HepG2 (cell line): Measurements from ENCODE around the gene THRA. TPM values are rescaled to one million over a fixed set of nuclear protein-coding genes. Genes with fewer than 3 reads are reported as not detected.

Experiments used
- ASH2L ChIP-seq: fragments of 300-600, 200-600 bp; sonication (generic); IDR thresholded peaks from 2 replicates; pipeline ENCODE4 v1.7.0; 2017; ENCODE audit warnings: low read depth, mild to moderate bottlenecking, moderate library complexity, mixed read lengths, low read length; ENCODE audit not compliant: insufficient read length
- ATAD3A ChIP-seq: sonication (generic); formaldehyde crosslinking; IDR thresholded peaks from 2 replicates; pipeline ENCODE4 v1.4.0; 2020; ENCODE audit warnings: missing genetic modification reagents
- BRCA1 ChIP-seq: sonication (generic); formaldehyde crosslinking; IDR thresholded peaks from 2 replicates; pipeline ENCODE4 v1.4.0; 2020; ENCODE audit warnings: missing genetic modification reagents
- EEA1 ChIP-seq: sonication (generic); formaldehyde crosslinking; IDR thresholded peaks from 2 replicates; pipeline ENCODE4 v1.5.1; 2020; ENCODE audit warnings: mild to moderate bottlenecking, missing genetic modification reagents, borderline replicate concordance
- ELF3 ChIP-seq: IDR thresholded peaks from 2 replicates; pipeline ENCODE4 v1.6.1; 2016; ENCODE audit warnings: missing genetic modification reagents, missing compliant biosample characterization
- MED13 ChIP-seq: sonication (generic); formaldehyde crosslinking; IDR thresholded peaks from 2 replicates; pipeline ENCODE4 v1.5.0; 2020; ENCODE audit warnings: missing genetic modification reagents
- MTA3 ChIP-seq: sonication (generic); formaldehyde crosslinking; IDR thresholded peaks from 2 replicates; pipeline ENCODE4 v1.4.0; 2020; ENCODE audit warnings: missing genetic modification reagents
- MXI1 ChIP-seq: IDR thresholded peaks from 3 replicates; pipeline ENCODE4 v1.6.1; 2012; ENCODE audit warnings: low read depth, low read length, inconsistent platforms, borderline replicate concordance
- NFKB2 ChIP-seq: sonication (generic); formaldehyde crosslinking; IDR thresholded peaks from 2 replicates; pipeline ENCODE4 v1.4.0; 2020; ENCODE audit warnings: missing genetic modification reagents, borderline replicate concordance
- PCBP2 ChIP-seq: fragments of 200-400 bp; formaldehyde crosslinking; optimal IDR thresholded peaks from 2 replicates; pipeline ENCODE3; 2018; ENCODE audit warnings: low read length, low read depth; ENCODE audit not compliant: poor library complexity, severe bottlenecking
- RXRA ChIP-seq: sonication (generic); formaldehyde crosslinking; IDR thresholded peaks from 2 replicates; pipeline ENCODE4 v1.5.1; 2020; ENCODE audit warnings: missing genetic modification reagents
- SALL2 ChIP-seq: sonication (generic); formaldehyde crosslinking; IDR thresholded peaks from 2 replicates; pipeline ENCODE4 v1.8.1; 2023; ENCODE audit warnings: mild to moderate bottlenecking, missing genetic modification reagents, inconsistent platforms
- SP140L ChIP-seq: sonication (generic); formaldehyde crosslinking; IDR thresholded peaks from 2 replicates; pipeline ENCODE4 v1.4.0; 2020; ENCODE audit warnings: missing genetic modification reagents, borderline replicate concordance
- ZNF256 ChIP-seq: sonication (generic); formaldehyde crosslinking; conservative IDR thresholded peaks from 2 replicates; pipeline ENCODE4 v1.4.0; 2020; ENCODE audit warnings: missing genetic modification reagents
- ZNF282 ChIP-seq: fragments of 450-650 bp; IDR thresholded peaks from 2 replicates; pipeline ENCODE4 v1.6.1; 2018; ENCODE audit not compliant: partially characterized antibody
- ZNF33A ChIP-seq: sonication (generic); formaldehyde crosslinking; IDR thresholded peaks from 2 replicates; pipeline ENCODE4 v1.5.1; 2020; ENCODE audit warnings: missing genetic modification reagents, mild to moderate bottlenecking, moderate library complexity, borderline replicate concordance
- ZNF354B ChIP-seq: sonication (generic); formaldehyde crosslinking; IDR thresholded peaks from 2 replicates; pipeline ENCODE4 v1.8.0; 2022; ENCODE audit warnings: mild to moderate bottlenecking, missing genetic modification reagents
- ZNF672 ChIP-seq: sonication (generic); formaldehyde crosslinking; IDR thresholded peaks from 2 replicates; pipeline ENCODE4 v1.8.1; 2022; ENCODE audit warnings: missing genetic modification reagents
- ZNF746 ChIP-seq: sonication (generic); formaldehyde crosslinking; IDR thresholded peaks from 2 replicates; pipeline ENCODE4 v1.8.0; 2022; ENCODE audit warnings: mild to moderate bottlenecking, missing genetic modification reagents
- polyA plus RNA-seq, 8 experiments: library from polyadenylated mRNA; depleted of rRNA in 3 of 8; stranded (reverse) in 7 of 8; unstranded in 1 of 8; fragments of >200 nt; fragmentation: Illumina TruSeq in 4 of 8; extraction: Trizol in 4 of 8; gene quantifications; 2 replicates each; pipeline versions ENCODE4 v1.2.1 to v1.2.3, GENCODE V29; 2011 to 2016; ENCODE audit warnings: low read depth in 4 of 8, missing spikeins in 1 of 8, mixed read lengths in 1 of 8; ENCODE audit not compliant: insufficient read depth in 1 of 8
- total RNA-seq, 5 experiments: library from RNA; depleted of rRNA; stranded (reverse); fragments of >200 nt; fragmentation: Illumina TruSeq; extraction: Trizol; gene quantifications; 2 replicates each; pipeline ENCODE4 v1.2.3, GENCODE V29; 2016; ENCODE audit warnings: low read depth in 1 of 5
- TF ChIP-seq, protein P1 (sequence below): sonication (generic); formaldehyde crosslinking; IDR thresholded peaks from 2 replicates; pipeline ENCODE4 v1.9.0; 2021; ENCODE audit warnings: missing genetic modification reagents, borderline replicate concordance
- TF ChIP-seq, protein P2 (sequence below): sonication (generic); formaldehyde crosslinking; conservative IDR thresholded peaks from 2 replicates; pipeline ENCODE4 v1.4.0; 2020; ENCODE audit warnings: missing genetic modification reagents
- TF ChIP-seq, protein P3 (sequence below): sonication (generic); formaldehyde crosslinking; IDR thresholded peaks from 2 replicates; pipeline ENCODE4 v1.4.0; 2020; ENCODE audit warnings: mild to moderate bottlenecking, low read depth, missing genetic modification reagents
- TF ChIP-seq, protein P4 (sequence below): sonication (generic); formaldehyde crosslinking; IDR thresholded peaks from 2 replicates; pipeline ENCODE4 v1.5.0; 2020; ENCODE audit warnings: mild to moderate bottlenecking, missing genetic modification reagents

Gene THRA
- total and polyA plus RNA-seq, 2 of the 13 experiments (the other 11 are each of a cell fraction or from before 2014, with no cell fraction given) = 8.0 to 9.9 TPM

DNA sequence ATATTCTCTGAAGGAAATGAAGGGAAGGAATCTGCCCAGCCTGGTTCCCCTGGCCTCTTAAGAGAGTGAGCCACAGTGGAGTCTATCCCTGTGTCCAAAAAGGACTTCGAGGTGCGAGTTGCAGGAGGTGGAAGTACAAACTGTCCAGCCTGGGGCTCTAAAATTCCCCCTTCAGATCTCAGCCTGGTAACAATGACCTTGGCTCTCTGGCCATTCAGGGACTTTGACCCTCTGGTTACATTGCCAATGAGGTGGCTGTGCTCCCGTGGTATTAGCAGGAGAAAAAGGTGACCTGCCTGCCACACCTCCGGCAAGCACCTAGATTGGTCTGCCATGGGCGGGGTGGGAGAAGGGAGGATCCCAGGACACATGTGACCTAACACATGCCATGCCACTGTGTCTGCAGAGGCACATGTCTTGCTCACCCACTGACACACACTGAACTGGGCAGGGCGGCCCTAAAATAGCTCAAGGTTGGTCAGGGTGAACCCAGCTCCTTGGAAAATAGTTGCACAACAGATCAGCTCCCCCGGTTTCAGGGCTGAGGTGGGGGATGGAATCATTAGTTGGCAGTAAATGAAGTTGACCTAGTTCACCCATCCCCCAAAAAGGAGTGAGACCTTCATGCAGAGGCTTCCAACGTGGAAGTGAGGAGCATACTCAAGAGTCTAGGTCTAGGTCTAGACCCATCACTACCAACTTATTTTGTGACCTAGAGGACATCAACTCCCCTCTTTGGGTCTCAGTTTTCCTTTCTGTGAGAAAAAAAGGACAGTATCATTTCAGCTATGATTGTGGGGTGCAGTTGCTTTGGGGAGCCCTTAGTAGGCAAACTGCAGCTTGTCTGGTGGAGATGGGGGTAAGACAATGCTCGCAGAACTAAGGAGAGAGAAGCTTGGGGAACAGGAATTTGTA is 35.4 kb downstream of the THRA start (continued):
- TF ChIP-seq EEA1 (CRISPR knock-in tag) (peak; percentile 68; the same call in 1 of the 2 replicates), SALL2 (CRISPR knock-in tag) (peak; percentile 72), ZNF354B (CRISPR knock-in tag) (no peak), NFKB2 (CRISPR knock-in tag) (peak; percentile 91), PCBP2 (no peak), ZNF256 (CRISPR knock-in tag) (no peak), SP140L (CRISPR knock-in tag) (no peak), ZNF746 (CRISPR knock-in tag) (no peak; the same call in 1 of the 2 replicates), RXRA (CRISPR knock-in tag) (peak; percentile 93), MXI1 (peak; percentile 96; the same call in 2 of the 3 replicates), ZNF33A (CRISPR knock-in tag) (no peak), MTA3 (no peak), MED13 (peak; percentile 62; the same call in 1 of the 2 replicates), ZNF282 (no peak), BRCA1 (peak; percentile 71; the same call in 1 of the 2 replicates), ATAD3A (CRISPR knock-in tag) (no peak), ASH2L (peak; percentile 91), ZNF672 (CRISPR knock-in tag) (no peak), ELF3 (peak; percentile 64)
- TF ChIP-seq, protein P1, sequence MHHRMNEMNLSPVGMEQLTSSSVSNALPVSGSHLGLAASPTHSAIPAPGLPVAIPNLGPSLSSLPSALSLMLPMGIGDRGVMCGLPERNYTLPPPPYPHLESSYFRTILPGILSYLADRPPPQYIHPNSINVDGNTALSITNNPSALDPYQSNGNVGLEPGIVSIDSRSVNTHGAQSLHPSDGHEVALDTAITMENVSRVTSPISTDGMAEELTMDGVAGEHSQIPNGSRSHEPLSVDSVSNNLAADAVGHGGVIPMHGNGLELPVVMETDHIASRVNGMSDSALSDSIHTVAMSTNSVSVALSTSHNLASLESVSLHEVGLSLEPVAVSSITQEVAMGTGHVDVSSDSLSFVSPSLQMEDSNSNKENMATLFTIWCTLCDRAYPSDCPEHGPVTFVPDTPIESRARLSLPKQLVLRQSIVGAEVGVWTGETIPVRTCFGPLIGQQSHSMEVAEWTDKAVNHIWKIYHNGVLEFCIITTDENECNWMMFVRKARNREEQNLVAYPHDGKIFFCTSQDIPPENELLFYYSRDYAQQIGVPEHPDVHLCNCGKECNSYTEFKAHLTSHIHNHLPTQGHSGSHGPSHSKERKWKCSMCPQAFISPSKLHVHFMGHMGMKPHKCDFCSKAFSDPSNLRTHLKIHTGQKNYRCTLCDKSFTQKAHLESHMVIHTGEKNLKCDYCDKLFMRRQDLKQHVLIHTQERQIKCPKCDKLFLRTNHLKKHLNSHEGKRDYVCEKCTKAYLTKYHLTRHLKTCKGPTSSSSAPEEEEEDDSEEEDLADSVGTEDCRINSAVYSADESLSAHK (CRISPR knock-in tag) = no peak
- TF ChIP-seq, protein P2, sequence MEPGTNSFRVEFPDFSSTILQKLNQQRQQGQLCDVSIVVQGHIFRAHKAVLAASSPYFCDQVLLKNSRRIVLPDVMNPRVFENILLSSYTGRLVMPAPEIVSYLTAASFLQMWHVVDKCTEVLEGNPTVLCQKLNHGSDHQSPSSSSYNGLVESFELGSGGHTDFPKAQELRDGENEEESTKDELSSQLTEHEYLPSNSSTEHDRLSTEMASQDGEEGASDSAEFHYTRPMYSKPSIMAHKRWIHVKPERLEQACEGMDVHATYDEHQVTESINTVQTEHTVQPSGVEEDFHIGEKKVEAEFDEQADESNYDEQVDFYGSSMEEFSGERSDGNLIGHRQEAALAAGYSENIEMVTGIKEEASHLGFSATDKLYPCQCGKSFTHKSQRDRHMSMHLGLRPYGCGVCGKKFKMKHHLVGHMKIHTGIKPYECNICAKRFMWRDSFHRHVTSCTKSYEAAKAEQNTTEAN (CRISPR knock-in tag) = peak; percentile 94
- TF ChIP-seq, protein P3, sequence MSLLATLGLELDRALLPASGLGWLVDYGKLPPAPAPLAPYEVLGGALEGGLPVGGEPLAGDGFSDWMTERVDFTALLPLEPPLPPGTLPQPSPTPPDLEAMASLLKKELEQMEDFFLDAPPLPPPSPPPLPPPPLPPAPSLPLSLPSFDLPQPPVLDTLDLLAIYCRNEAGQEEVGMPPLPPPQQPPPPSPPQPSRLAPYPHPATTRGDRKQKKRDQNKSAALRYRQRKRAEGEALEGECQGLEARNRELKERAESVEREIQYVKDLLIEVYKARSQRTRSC (CRISPR knock-in tag) = no peak
- TF ChIP-seq, protein P4, sequence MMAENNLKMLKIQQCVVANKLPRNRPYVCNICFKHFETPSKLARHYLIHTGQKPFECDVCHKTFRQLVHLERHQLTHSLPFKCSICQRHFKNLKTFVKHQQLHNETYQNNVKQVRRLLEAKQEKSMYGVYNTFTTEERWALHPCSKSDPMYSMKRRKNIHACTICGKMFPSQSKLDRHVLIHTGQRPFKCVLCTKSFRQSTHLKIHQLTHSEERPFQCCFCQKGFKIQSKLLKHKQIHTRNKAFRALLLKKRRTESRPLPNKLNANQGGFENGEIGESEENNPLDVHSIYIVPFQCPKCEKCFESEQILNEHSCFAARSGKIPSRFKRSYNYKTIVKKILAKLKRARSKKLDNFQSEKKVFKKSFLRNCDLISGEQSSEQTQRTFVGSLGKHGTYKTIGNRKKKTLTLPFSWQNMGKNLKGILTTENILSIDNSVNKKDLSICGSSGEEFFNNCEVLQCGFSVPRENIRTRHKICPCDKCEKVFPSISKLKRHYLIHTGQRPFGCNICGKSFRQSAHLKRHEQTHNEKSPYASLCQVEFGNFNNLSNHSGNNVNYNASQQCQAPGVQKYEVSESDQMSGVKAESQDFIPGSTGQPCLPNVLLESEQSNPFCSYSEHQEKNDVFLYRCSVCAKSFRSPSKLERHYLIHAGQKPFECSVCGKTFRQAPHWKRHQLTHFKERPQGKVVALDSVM (CRISPR knock-in tag) = no peak
